ENCODE results near the gene KBTBD12. TPM values are rescaled to one million over a fixed set of nuclear protein-coding genes. Genes with fewer than 3 reads are reported as not detected.
A peak's percentile ranks its signal among the peaks of the same experiment; 100 is the strongest.

The KBTBD12 gene
- total and polyA plus RNA-seq, 2 of the 13 experiments (the other 11 are each of a cell fraction or from before 2014, with no cell fraction given), result not detected

DNA sequence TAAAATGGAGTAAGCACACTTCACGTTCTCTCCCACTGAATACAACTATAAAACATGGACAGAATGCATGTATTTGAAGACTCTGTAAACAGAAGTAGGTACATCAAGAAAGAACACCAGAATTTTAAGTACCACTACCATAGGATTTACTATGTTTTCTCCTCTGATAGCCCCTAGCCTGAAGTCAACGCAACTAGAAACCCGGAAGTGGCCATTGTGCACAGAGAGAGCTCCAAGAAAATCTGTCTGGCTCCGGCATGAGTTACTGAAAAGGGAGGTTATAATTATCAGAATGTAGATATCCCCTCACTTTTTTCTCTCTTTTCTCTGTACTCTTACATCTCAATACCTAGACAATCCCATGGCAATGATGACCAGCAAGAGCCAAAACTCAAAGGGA, 23.8 kb downstream of the KBTBD12 start:
- intact Hi-C loops (cut with micrococcal nuclease; ENCODE audit: unreplicated experiment) (no loop called here), in situ Hi-C loops (cut with HindIII; ENCODE audit: extremely low pct_ligation_motif_present, low pct_unique_long_range_greater_than_20kb) (no loop called here)
- peaks cover 0 to 1% of the 10 kb centered on the region in 2 experiments; a peak in 1 of 5 replicates for H3K27me3 ChIP-seq (ENCODE audit: control insufficient read depth in 1 of 2, insufficient read depth in 2 of 2, low read length in 2 of 2)
- H3K9me3 ChIP-seq (ENCODE audit: low read length), result no peaks in the 10 kb centered on the region
- 40% methylated on average over 4 of the region's 4 CpGs for WGBS (ENCODE audit: low lambda C conversion rate)
- H3K36me3 ChIP-seq (replicated peaks in 1 of 2; ENCODE audit: control insufficient read depth in 1 of 2, insufficient read depth in 2 of 2, low read length in 2 of 2), result no peaks in the 10 kb centered on the region
- H3K4me3 ChIP-seq (replicated peaks in 1 of 3; ENCODE audit: insufficient read depth in 1 of 3, low read depth in 2 of 3, low read length in 3 of 3), result no peak overlapping the region
- ChIA-PET POLR2A (no interaction called here), CTCF (ENCODE audit: low intra/inter-chr PET ratio, low total read pairs) (no interaction called here)
- FAIRE-seq, result no peak
- BruUV-seq (replicated peaks), result no TSS peak
- H3K9ac ChIP-seq (ENCODE audit: insufficient read depth, low read depth, low read length), result no peak overlapping the region
- no peaks in the 10 kb centered on the region for H3K79me2 ChIP-seq (ENCODE audit: insufficient read depth, low read length)
- TF ChIP-seq ZBTB7A (CRISPR knock-in tag; IDR thresholded peaks at IDR 0.05) (no peak), ATM (IDR thresholded peaks at IDR 0.05; ENCODE audit: borderline replicate concordance) (no peak), CAMTA2 (CRISPR knock-in tag; IDR thresholded peaks at IDR 0.05; ENCODE audit: borderline replicate concordance) (no peak), ELF1 (CRISPR knock-in tag; IDR thresholded peaks at IDR 0.05) (peak; percentile 50)
- ATAC-seq, result no peak
- no peaks in the 10 kb centered on the region for H3K4me1 ChIP-seq (ENCODE audit: insufficient read depth, low read length)
- no peak overlapping the region for H3K4me2 ChIP-seq (ENCODE audit: low read depth, low read length)
- DNase-seq (ENCODE audit: low spot score), result no peak
- H3K27ac ChIP-seq (ENCODE audit: extremely low read length, insufficient read depth, low read length), result no peak overlapping the region
- no peaks in the 10 kb centered on the region for H4K20me1 ChIP-seq (ENCODE audit: insufficient read depth, low read length)
- no peak overlapping the region for H2AFZ ChIP-seq (ENCODE audit: low read length)

DNA sequence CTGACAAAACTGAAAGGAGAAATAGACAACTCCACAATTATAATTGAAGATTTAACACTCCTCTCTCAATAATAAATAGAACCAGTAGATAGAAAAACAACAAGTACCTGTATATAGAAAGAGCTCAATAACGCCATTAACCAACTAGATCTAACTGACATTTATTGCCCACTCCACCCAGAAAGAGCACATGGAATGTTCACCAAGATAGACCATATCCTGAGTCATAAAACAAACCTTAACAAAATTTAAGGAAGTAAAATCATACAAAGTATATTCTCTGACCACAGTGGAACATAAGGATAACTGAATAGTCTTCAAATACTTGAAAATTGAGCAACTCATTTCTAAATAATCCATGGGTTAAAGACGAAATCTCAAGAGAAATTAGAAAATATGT, 25.1 kb downstream of the KBTBD12 start:
- no peaks in the 10 kb centered on the region for H4K20me1 ChIP-seq (ENCODE audit: insufficient read depth, low read length)
- no peaks in the 10 kb centered on the region for H3K4me1 ChIP-seq (ENCODE audit: insufficient read depth, low read length)
- 1% methylated on average over 2 of the region's 2 CpGs for WGBS (ENCODE audit: low lambda C conversion rate)
- intact Hi-C loops (cut with micrococcal nuclease; ENCODE audit: unreplicated experiment) (no loop called here), in situ Hi-C loops (cut with HindIII; ENCODE audit: extremely low pct_ligation_motif_present, low pct_unique_long_range_greater_than_20kb) (no loop called here)
- no TSS peak for BruUV-seq (replicated peaks)
- no peaks in the 10 kb centered on the region for H3K9me3 ChIP-seq (ENCODE audit: low read length)
- no peaks in the 10 kb centered on the region for H3K79me2 ChIP-seq (ENCODE audit: insufficient read depth, low read length)
- no peak overlapping the region for H2AFZ ChIP-seq (ENCODE audit: low read length)
- DNase-seq (ENCODE audit: low spot score) (no peak), ATAC-seq (no peak), FAIRE-seq (no peak)
- H3K9ac ChIP-seq (ENCODE audit: insufficient read depth, low read depth, low read length), result no peak overlapping the region
- no peak overlapping the region for H3K27ac ChIP-seq (ENCODE audit: extremely low read length, insufficient read depth, low read length)
- TF ChIP-seq KDM2A (CRISPR knock-in tag; IDR thresholded peaks at IDR 0.05; ENCODE audit: borderline replicate concordance, low read depth) (no peak), MAZ (IDR thresholded peaks at IDR 0.05; ENCODE audit: borderline replicate concordance, low read depth, low read length) (no peak), MAZ (CRISPR knock-in tag; IDR thresholded peaks at IDR 0.05; ENCODE audit: low read depth) (no peak), FOXC1 (CRISPR knock-in tag; IDR thresholded peaks at IDR 0.05; ENCODE audit: borderline replicate concordance) (no peak), HMG20A (CRISPR knock-in tag; IDR thresholded peaks at IDR 0.05; ENCODE audit: borderline replicate concordance) (no peak), ZZZ3 (CRISPR knock-in tag; IDR thresholded peaks at IDR 0.05; ENCODE audit: borderline replicate concordance) (no peak), NR2F1 (CRISPR knock-in tag; IDR thresholded peaks at IDR 0.05) (no peak), ZNF792 (CRISPR knock-in tag; IDR thresholded peaks at IDR 0.05) (no peak), GTF2F1 (IDR thresholded peaks at IDR 0.05; ENCODE audit: low read length) (no peak), SAP130 (CRISPR knock-in tag; IDR thresholded peaks at IDR 0.05; ENCODE audit: low read depth) (no peak), MEF2D (CRISPR knock-in tag; IDR thresholded peaks at IDR 0.05) (no peak), GTF3A (CRISPR knock-in tag; conservative IDR thresholded peaks at IDR 0.05) (no peak)
- TF ChIP-seq, protein P1, sequence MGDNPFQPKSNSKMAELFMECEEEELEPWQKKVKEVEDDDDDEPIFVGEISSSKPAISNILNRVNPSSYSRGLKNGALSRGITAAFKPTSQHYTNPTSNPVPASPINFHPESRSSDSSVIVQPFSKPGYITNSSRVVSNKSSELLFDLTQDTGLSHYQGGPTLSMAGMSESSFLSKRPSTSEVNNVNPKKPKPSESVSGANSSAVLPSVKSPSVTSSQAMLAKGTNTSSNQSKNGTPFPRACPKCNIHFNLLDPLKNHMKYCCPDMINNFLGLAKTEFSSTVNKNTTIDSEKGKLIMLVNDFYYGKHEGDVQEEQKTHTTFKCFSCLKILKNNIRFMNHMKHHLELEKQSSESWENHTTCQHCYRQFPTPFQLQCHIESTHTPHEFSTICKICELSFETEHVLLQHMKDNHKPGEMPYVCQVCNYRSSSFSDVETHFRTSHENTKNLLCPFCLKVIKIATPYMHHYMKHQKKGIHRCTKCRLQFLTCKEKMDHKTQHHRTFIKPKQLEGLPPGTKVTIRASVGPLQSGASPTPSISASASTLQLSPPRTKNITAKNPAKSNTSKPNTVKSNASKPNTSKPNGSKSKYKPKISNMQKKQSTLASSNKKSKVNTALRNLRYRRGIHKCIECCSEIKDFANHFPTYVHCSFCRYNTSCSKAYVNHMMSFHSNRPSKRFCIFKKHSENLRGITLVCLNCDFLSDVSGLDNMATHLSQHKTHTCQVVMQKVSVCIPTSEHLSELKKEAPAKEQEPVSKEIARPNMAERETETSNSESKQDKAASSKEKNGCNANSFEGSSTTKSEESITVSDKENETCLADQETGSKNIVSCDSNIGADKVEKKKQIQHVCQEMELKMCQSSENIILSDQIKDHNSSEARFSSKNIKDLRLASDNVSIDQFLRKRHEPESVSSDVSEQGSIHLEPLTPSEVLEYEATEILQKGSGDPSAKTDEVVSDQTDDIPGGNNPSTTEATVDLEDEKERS (CRISPR knock-in tag; IDR thresholded peaks at IDR 0.05), result no peak
- TF ChIP-seq, protein P2, sequence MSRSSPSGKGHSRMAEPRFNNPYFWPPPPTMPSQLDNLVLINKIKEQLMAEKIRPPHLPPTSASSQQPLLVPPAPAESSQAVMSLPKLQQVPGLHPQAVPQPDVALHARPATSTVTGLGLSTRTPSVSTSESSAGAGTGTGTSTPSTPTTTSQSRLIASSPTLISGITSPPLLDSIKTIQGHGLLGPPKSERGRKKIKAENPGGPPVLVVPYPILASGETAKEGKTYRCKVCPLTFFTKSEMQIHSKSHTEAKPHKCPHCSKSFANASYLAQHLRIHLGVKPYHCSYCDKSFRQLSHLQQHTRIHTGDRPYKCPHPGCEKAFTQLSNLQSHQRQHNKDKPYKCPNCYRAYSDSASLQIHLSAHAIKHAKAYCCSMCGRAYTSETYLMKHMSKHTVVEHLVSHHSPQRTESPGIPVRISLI (CRISPR knock-in tag; IDR thresholded peaks at IDR 0.05; ENCODE audit: borderline replicate concordance), result no peak
- ChIA-PET POLR2A (no interaction called here), CTCF (ENCODE audit: low intra/inter-chr PET ratio, low total read pairs) (no interaction called here)
- no peak overlapping the region for H3K4me3 ChIP-seq (replicated peaks in 1 of 3; ENCODE audit: insufficient read depth in 1 of 3, low read depth in 2 of 3, low read length in 3 of 3)
- H3K27me3 ChIP-seq (ENCODE audit: control insufficient read depth in 1 of 2, insufficient read depth in 2 of 2, low read length in 2 of 2), result no peaks in the 10 kb centered on the region
- H3K36me3 ChIP-seq (replicated peaks in 1 of 2; ENCODE audit: control insufficient read depth in 1 of 2, insufficient read depth in 2 of 2, low read length in 2 of 2), result no peaks in the 10 kb centered on the region
- H3K4me2 ChIP-seq (ENCODE audit: low read depth, low read length), result no peak overlapping the region

Data from HepG2 (cell line).